GM06990 (cell line): Measurements from ENCODE around the gene DPEP1.

Source experiments
- DNase-seq: peaks from one replicate; pipeline ENCODE4 v3.0.0-alpha.2; 2011; ENCODE audit not compliant: insufficient read length; ENCODE audit errors: extremely low read depth
- H3K27me3 ChIP-seq: replicated peaks from 2 replicates; pipeline ENCODE4 v1.6.0; 2011; ENCODE audit warnings: low read length; ENCODE audit not compliant: control insufficient read depth, insufficient read depth
- H3K36me3 ChIP-seq: 2 replicates; pipeline ENCODE4 v1.5.1; 2011; ENCODE audit warnings: low read length; ENCODE audit not compliant: control insufficient read depth, insufficient read depth
- H3K4me3 ChIP-seq: replicated peaks from 2 replicates; pipeline ENCODE4 v1.5.1; 2011; ENCODE audit warnings: low read depth, mild to moderate bottlenecking, control low read depth, low read length
- CTCF ChIP-seq: IDR thresholded peaks from 2 replicates; pipeline ENCODE4 v1.5.1; 2011; ENCODE audit warnings: low read length, control low read depth, mild to moderate bottlenecking, inconsistent platforms; ENCODE audit not compliant: insufficient read depth, poor library complexity, severe bottlenecking

The DPEP1 gene

GRCh38 chr16:89613231-89613953 is at the start of gene DPEP1:
Gene DPEP1, plus strand, starts transcription at chr16:89613642. Its CDS starts 16,769 bp downstream, at chr16:89630411.
- Histone ChIP-seq H3K36me3 (no peaks in the 10 kb centered on the region), H3K27me3 (no peaks in the 10 kb centered on the region; the same call in 1 of the 2 replicates), H3K4me3 (no peak within 1 kb of the TSS)
- no peak for DNase-seq
- TF ChIP-seq CTCF = no peak

- H3K27me3 ChIP-seq = no peaks in the 10 kb centered on the region
- peaks cover 29% of the 10 kb centered on the region for H3K36me3 ChIP-seq
- TF ChIP-seq CTCF = no peak
- DNase-seq = no peak
- H3K4me3 ChIP-seq = no peak overlapping the region
These were observed 48.8 kb upstream of the DPEP1 start for GRCh38 chr16:89564476-89565255.

- TF ChIP-seq CTCF = no peak
- peaks cover 29% of the 10 kb centered on the region for H3K36me3 ChIP-seq
- no peak overlapping the region for H3K4me3 ChIP-seq
- no peak for DNase-seq
- H3K27me3 ChIP-seq = no peaks in the 10 kb centered on the region
These were observed 48.3 kb upstream of the DPEP1 start for GRCh38 chr16:89565256-89565505.

- DNase-seq = peak; percentile 75
- no peaks in the 10 kb centered on the region for H3K27me3 ChIP-seq
- H3K36me3 ChIP-seq = peaks cover 29% of the 10 kb centered on the region
- peak; percentile 78 for TF ChIP-seq CTCF
- H3K4me3 ChIP-seq = no peak overlapping the region
These were observed 47.7 kb upstream of the DPEP1 start for GRCh38 chr16:89565506-89566372.

- Histone ChIP-seq H3K36me3 (peaks cover 16% of the 10 kb centered on the region), H3K27me3 (no peaks in the 10 kb centered on the region), H3K4me3 (no peak overlapping the region)
- no peak for TF ChIP-seq CTCF
- DNase-seq = no peak
These were observed 45.5 kb upstream of the DPEP1 start for GRCh38 chr16:89567656-89568594.
